ENCODE measurements around the gene HCFC1R1.
"Not testable (repeated sequence)": the region's sequence is repeated elsewhere in the genome, so short reads cannot be mapped to it uniquely, and the experiment has no call there.

The HCFC1R1 gene

GRCh38 chr16:3057181-3058138, 33.7 kb upstream of the HCFC1R1 start:
- DNase-seq (ENCODE audit: low read depth in 2 of 2) = no peak

- DNase-seq (ENCODE audit: low read depth in 2 of 2) = no peak
These were observed 32.8 kb upstream of the HCFC1R1 start for GRCh38 chr16:3056336-3057180.

GRCh38 chr16:3055734-3056115, 32.0 kb upstream of the HCFC1R1 start:
- not testable (repeated sequence) for DNase-seq (ENCODE audit: low read depth in 2 of 2)

DNA sequence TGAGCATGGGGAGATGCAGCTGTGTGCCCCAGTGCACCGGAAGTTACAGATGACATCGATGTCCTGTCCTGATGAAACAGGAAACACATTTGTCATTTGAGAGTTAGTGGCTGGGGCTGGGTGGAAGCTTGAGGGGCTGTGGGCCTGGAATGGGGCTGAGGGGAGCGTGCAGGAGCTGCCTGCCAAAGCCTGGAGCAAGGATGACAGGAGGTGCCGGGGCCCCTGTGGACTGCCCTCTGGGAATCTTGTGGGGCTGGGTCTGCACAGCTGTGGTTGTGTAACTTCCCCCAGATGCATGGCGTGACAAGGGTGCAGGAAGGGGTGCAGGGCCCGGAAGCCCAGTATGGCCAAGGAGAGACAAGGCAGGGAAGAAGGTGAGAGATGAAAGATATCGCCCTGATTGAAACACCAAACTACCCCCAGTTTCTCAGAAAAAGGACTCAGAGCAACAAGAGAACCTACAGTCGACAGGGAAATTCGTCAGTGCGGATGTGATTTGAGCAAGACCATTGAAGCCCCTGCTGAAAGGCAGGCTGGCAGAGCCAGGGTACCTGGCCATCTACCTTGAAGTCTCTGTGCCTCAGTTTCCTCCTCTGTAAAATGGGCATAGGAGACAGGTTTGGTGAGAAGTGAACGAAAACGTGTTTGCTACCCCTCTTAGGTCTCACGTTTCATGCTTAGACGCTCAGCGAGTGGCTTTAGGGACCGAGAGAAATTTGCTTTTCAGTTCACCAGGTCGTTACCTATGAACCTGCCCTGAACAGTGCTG, 31.4 kb upstream of the HCFC1R1 start:
- no peak for DNase-seq (ENCODE audit: low read depth in 2 of 2)

DNA sequence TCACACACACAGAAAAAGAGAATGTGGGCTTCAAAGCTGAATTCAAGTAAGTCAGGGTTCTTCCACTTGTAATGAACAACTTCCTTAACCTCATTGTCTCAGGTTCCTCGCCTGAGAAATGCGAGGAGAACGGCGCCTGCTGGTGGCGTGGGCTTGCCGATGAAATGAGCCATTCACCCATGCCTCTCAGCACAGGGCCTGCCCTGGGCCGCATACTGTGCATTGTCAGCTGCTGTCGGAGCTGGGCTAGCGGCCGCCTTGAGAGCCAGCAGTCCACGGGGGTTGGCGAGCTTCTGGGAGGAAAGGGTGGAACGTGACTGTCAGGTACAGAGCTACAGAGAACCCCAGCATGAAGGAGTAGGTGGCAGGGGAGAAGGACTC, 29.6 kb upstream of the HCFC1R1 start:
- DNase-seq (ENCODE audit: low read depth in 2 of 2) = not testable (repeated sequence)

- not testable (repeated sequence) for DNase-seq (ENCODE audit: low read depth in 2 of 2)
These were observed 29.0 kb upstream of the HCFC1R1 start for GRCh38 chr16:3052571-3053329.

DNA sequence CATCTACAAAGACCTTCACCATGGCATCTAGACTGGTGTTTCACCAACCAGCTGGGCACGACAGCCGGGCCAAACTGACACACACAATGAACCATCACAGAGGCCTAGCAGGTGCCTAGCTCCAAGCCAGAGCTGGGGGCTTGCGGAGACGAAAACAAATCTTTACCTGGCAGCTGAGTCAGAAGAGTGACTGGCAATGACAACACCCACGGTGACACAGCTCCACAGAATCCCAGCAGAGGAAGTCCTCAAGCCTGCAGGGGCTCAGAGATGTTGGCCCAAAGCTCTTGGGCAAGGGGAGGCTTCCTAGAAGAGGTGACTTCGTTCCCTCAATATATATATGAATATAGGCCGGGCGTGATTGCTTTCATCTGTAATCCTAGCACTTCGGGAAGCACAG, 27.8 kb upstream of the HCFC1R1 start:
- no peak for DNase-seq (ENCODE audit: low read depth in 2 of 2)

- no peak for DNase-seq (ENCODE audit: low read depth in 2 of 2)
These were observed 27.3 kb upstream of the HCFC1R1 start for GRCh38 chr16:3051009-3051408.

DNA sequence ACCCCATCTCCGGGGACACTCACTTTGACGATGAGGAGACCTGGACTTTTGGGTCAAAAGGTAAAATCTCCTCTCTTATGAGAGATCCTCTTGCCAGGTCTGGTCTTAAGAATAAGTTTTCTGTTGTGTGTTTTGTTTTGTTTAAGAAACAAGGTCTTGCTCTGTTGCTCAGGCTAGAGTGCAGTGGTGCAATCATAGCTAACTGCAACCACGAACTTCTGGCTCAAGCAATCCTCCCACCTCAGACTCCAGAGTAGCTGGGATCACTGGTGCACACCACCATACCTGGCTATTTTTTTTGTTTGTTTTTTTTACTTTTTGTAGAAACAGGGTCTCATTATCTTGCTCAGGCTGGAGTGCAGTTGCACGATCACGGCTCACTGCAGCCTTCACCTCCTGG, 26.7 kb upstream of the HCFC1R1 start:
- DNase-seq (ENCODE audit: low read depth in 2 of 2) = no peak

- no peak for DNase-seq (ENCODE audit: low read depth in 2 of 2)
These were observed 26.3 kb upstream of the HCFC1R1 start for GRCh38 chr16:3049921-3050481.

DNA sequence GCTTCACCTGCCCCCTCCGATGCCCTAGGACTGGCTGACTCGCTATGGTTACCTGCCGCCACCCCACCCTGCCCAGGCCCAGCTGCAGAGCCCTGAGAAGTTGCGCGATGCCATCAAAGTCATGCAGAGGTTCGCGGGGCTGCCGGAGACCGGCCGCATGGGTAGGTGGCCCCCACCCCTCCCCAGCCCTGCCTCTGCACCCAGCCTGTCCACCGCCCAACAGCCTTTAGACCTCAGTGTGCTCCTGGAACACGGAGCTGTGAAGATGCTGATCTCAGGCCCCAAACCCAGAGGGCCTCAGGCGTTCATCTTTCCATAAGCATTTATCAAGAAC, 23.6 kb upstream of the HCFC1R1 start:
- DNase-seq (ENCODE audit: low read depth in 2 of 2) = no peak

DNA sequence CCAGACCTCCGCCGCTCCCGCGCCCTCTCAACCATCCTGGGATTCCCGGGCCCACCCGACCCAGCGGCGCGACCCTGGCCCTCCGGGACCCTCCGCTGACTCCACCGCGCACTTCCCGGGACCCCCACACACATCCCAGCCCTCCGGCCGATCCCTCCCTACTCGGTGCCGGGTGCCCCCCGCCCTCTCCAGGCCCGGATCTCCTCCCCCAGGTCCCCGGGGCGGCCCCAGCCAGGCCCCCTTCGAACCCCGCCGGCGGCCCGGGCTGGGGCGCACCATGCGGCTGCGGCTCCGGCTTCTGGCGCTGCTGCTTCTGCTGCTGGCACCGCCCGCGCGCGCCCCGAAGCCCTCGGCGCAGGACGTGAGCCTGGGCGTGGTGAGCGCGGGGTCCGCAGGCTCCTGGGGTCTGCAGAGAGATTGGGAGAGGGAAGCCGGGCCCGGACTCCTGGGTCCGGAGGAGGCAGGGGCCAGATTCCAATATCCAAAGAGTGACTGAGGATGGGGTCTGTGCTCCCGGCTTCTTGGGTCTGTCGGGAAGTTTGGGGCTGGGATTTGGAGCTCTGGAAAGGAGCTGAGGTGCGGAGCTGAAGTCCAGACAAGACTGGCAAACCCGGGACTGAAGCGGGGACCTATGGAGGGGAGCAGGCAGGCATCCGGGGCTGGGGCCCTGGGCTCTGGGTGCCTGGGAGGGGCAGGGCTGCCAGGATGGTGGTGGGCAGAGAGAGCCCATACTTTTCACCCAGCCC, 23.1 kb upstream of the HCFC1R1 start:
- DNase-seq (ENCODE audit: low read depth in 2 of 2) = no peak

GRCh38 chr16:3045758-3046640, 22.3 kb upstream of the HCFC1R1 start, which contains the start of gene MMP25:
TSS of gene MMP25 (plus strand) at chr16:3046561. CDS start at chr16:3046918, 357 bp downstream.
- no peak for DNase-seq (ENCODE audit: low read depth in 2 of 2)

DNA sequence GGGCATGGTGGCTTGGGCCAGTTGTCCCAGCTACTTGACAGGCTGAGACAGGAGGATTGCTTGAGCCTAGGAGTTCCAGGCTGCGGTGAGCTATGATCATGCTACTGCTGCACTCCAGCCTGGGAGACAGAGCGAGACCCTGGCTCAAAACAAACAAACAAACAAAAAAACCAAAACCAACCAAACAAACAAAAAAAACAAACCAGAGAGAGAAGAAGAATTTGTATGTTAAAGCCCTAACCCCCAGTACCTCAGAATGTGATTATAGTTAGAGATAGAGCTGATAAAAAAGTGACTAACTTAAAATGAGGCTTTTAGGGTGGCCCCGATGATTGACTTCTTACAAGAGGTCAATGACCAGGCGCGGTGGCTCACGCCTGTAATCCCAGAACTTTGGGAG, 21.0 kb upstream of the HCFC1R1 start:
- no peak for DNase-seq (ENCODE audit: low read depth in 2 of 2)

DNA sequence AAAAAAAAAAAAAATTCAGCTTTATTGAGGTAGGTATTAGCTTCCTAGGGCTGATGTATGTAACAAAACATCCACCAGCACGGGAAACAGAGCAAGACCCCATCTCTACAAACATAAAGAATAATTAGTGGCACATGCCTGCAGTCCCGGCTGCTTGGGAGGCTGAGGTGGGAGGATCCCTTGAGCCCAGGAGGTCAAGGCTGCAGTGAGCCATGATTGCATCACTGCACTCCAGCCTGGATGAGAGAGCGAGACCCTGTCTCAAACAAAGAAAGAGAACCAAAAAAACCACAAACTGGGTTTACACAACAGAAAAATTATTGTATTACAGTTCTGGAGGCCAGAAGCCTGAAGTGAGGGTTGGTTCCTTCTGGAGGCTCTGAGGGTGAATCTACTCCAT, 18.6 kb upstream of the HCFC1R1 start:
- no peak for DNase-seq (ENCODE audit: low read depth in 2 of 2)

GRCh38 chr16:3038896-3039295, 15.2 kb upstream of the HCFC1R1 start:
- DNase-seq (ENCODE audit: low read depth in 2 of 2) = no peak

GRCh38 chr16:3038256-3038655, 14.5 kb upstream of the HCFC1R1 start:
- DNase-seq (ENCODE audit: low read depth in 2 of 2) = no peak

GRCh38 chr16:3036726-3037315, 13.1 kb upstream of the HCFC1R1 start, which contains the start of gene BICDL2:
TSS of gene BICDL2 (minus strand) at chr16:3036944. CDS start at chr16:3035496, 1,448 bp downstream.
- DNase-seq (ENCODE audit: low read depth in 2 of 2) = no peak

Measured in fibroblast of skin of left biceps (primary cell).